ENCODE measurements around the gene NAGPA. TPM values are rescaled to one million over a fixed set of nuclear protein-coding genes. Genes with fewer than 3 reads are reported as not detected.

NAGPA gene
- total RNA-seq, 1 donor, result 29.6 TPM

DNA sequence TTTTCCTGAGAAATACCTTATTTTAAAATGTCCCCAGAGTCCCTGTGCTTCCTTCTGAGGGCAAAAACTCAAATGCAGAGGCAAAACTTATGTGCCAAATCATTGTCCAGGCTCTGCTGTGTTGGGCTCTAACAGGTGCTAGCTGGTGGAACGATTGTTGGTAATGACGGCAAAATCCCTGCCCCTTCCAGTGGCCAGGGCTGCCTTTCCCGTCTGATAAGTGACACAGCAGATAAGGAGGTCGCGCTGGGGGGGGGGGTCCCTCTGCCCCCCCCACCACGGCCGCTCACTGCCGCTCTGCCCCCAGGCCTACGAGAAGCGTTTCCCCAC is 46.5 kb downstream of the NAGPA start:
- Histone ChIP-seq H3K4me3 (ENCODE audit: low read length) (no peak overlapping the region), H3K9me3 (ENCODE audit: low read depth, low read length) (no peaks in the 10 kb centered on the region), H3K27me3 (ENCODE audit: insufficient read depth, low read length) (peaks cover 42% of the 10 kb centered on the region), H3K4me1 (ENCODE audit: insufficient read depth, low read length) (no peaks in the 10 kb centered on the region)

DNA sequence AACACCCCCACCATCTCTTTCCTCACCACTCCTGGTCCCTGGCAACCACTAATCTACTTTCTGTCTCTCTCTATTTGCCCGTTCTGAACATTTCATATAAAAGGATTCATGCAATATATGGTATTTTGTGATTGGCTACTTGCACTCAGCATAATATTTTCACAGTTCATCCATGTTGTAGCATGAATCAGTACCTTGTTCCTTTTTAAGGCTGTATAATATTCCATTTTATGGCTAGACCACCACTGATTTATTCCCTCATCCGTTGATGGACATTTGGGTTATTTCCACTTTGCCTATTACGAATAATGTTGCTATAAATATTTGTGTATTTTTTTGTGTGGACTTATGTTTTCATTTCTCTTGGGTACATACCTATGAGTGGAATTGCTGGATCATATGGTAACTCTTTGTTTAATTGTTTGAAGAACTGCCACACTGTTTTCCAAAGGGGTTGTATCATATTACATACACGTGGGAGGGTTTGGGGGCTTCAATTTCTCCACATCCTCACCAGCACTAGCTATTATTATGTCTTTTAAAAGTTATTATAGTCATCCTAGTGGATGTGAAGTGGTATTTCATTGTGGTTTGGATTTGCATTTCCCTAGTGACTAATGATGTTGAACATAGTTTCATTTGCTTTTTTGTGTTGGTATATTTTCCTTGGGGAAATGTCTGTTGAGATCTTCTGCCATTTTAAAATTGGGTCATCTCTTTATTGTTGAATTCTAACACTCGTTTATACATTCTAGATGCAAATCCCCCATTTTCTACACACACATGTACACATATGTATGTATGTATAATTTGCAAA is 49.4 kb downstream of the NAGPA start:
- no peaks in the 10 kb centered on the region for H3K4me1 ChIP-seq (ENCODE audit: insufficient read depth, low read length)
- H3K4me3 ChIP-seq (ENCODE audit: low read length), result no peak overlapping the region
- peaks cover 32% of the 10 kb centered on the region for H3K27me3 ChIP-seq (ENCODE audit: insufficient read depth, low read length)
- H3K9me3 ChIP-seq (ENCODE audit: low read depth, low read length), result no peaks in the 10 kb centered on the region

DNA sequence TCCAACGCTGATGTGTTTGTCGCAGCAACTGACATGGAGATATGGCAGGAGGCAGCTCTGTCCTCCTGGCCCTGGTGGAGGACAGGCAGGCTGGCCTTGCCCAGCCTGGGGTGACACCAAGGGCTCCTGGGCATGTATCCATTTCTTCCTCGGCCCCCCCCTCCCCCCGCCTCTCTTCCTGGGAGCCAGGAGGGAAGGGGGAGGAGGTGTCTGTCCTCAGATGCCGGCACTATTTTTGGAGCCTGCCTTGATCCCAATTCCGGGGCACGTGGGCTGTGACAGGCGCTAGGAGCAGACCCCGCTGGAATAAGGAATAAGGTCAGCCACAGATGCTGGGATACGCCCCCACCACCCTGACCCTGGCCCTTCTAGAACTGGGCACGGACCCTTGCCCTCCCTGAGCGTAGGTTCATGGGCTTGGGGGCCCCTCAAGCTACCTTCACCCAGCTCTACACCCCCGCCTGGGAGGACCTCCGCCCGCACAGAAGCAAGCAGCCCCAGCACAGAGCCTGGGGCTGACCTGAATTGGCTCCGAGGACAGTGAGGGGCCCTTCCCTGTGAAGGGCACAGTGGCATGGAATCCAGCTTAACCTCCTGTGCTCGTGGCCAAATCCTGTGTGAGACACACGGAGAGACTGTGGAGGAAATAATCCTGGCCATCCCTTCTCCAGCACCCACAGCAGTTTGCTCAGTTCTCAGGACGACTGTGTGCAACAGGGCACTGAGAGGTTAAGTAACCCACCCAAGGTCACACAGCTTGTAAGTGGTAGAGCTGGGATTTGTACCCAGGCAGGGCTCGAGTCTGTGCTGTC is 51.5 kb downstream of the NAGPA start:
- Histone ChIP-seq H3K9me3 (ENCODE audit: low read depth, low read length) (no peaks in the 10 kb centered on the region), H3K4me3 (ENCODE audit: low read length) (no peak overlapping the region), H3K27me3 (ENCODE audit: insufficient read depth, low read length) (peaks cover 16% of the 10 kb centered on the region)

DNA sequence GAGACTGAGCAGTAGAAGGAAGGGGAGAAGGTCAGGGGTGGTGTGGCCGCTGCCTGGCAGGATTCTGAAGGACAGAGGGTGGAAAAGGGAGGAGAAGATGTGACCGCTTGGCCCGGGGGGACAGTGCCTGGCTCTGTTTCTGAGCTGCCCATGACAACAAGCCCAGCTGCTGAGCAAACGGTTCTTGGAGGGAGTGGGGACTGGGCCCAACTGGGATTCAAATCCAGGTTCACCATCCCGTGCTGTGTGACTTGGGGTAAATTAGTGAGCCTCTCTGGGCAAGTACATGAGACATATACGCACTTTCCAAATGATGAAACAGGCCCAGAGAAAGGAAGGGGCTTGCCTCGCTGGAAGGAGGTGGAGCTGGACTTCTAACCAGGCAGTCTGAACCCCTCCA is 52.3 kb downstream of the NAGPA start:
- H3K4me1 ChIP-seq (ENCODE audit: insufficient read depth, low read length), result no peaks in the 10 kb centered on the region
- peaks cover 9% of the 10 kb centered on the region for H3K27me3 ChIP-seq (ENCODE audit: insufficient read depth, low read length)
- no peaks in the 10 kb centered on the region for H3K9me3 ChIP-seq (ENCODE audit: low read depth, low read length)
- H3K4me3 ChIP-seq (ENCODE audit: low read length), result no peak overlapping the region

More for the DNA sequence above, 51.5 kb downstream of the NAGPA start:
- no peaks in the 10 kb centered on the region for H3K4me1 ChIP-seq (ENCODE audit: insufficient read depth, low read length)

DNA sequence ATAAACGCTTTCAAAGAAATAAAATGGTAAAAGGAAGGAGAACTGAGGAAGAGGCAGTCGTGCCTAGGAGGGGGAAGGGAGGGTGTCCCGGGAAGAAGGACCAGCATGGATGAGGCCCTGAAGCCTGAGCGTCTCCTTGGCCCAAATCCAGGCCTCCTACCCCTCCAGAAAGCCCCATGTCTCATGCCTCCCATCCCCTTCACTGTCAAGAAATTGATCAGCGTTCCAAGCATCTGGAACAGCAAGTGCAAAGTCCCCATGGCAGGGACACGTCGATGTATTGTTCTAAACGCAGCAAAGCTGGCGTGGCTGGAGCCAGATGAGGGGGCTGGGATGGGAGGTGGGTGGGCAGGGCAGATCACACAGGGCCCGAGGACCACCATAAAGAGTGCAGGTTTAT is 53.0 kb downstream of the NAGPA start:
- Histone ChIP-seq H3K9me3 (ENCODE audit: low read depth, low read length) (no peaks in the 10 kb centered on the region), H3K4me3 (ENCODE audit: low read length) (no peak overlapping the region), H3K4me1 (ENCODE audit: insufficient read depth, low read length) (peaks cover 3% of the 10 kb centered on the region), H3K27me3 (ENCODE audit: insufficient read depth, low read length) (peaks cover 2% of the 10 kb centered on the region)

DNA sequence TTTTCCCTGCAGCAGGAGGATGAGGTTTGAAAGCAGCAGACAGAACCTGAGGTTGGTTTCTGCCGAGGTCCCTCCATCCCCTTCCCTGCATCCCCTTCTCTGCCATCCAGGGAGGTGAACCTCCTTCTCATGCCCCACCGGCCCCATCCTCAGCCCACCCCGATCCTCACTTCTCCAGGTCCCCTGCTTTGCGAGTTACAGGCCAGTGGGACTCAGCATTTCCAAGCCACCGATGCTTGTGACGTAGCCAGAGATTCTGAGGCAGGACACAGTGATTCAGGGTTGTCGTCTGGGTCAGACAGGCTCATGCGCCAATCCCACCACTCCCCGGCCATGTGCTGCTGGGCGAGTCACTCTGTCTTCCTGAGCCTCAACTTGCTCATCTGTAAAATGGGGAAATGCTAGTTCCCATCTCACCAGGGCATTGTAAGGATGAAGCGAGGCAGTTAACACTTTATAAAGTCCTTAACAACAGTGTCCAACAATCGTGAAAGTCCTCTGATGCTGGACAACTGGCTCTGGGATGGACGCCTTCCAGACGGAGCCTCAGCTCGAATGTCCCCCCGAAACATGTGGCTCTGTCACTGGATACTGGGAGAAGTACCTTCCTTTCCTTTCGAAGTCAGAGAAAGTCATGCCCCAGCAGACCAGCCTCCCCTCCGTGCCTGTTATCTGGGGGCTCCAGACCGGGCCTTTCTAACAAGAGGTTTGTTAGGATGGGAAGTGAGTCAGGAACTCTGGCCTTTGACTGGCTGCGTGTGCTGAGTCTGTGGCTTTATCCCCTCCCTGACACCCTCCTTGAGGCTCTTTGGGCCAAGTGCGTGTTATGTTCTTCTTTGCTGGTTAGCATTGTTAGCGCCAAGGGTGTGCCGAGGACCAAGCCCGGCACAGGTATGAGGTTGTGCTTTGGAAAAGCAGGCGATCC is 53.7 kb downstream of the NAGPA start:
- Histone ChIP-seq H3K9me3 (ENCODE audit: low read depth, low read length) (no peaks in the 10 kb centered on the region), H3K4me3 (ENCODE audit: low read length) (no peak overlapping the region), H3K27me3 (ENCODE audit: insufficient read depth, low read length) (no peaks in the 10 kb centered on the region), H3K4me1 (ENCODE audit: insufficient read depth, low read length) (peaks cover 4% of the 10 kb centered on the region)

DNA sequence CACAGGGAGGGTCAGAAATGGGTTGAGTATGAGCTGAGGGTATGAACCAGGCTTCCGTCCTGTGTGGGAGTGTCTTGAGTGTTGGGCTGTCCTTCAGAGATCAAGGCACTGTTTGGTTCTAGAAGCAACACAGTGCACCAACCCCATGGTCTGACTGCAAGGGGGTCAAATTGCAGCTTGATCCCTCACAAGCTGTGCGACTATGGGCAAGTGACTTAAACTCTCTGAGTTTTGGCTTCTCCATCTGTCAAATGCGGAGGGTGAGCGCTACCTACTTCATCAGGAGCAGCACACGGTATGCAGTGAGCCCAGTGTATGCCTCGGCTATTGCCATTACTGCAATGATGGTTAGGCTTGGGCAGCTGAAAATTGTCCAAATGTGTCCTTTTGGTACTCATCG is 54.6 kb downstream of the NAGPA start:
- Histone ChIP-seq H3K27me3 (ENCODE audit: insufficient read depth, low read length) (no peaks in the 10 kb centered on the region), H3K4me1 (ENCODE audit: insufficient read depth, low read length) (peaks cover 4% of the 10 kb centered on the region), H3K9me3 (ENCODE audit: low read depth, low read length) (no peaks in the 10 kb centered on the region), H3K4me3 (ENCODE audit: low read length) (no peak overlapping the region)

DNA sequence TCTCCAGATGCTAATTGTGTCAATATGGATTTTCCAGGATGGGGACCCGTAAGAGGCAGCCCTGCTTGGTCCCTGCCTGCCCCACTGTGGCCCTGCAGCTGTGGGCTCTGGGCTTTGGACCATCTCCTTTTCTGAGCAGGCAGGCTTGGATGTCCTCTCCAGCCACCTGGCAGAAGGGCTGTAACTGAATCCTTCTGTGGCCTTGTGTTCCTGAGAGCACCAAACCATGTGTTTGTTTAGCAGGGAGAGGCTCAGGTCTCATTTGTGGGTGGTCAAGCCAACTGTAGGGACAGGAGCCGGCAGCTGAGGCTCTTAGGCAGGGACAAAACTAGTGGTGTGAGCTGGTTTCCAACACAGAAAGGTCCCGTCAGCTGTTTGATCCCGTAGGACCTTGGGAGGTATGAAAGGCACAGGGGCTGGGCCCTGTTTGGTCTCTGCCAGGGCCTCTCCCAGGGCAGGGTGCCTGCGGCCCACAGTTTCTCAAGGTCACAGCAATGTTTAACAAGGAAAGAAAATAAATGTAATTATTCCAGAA is 57.1 kb downstream of the NAGPA start:
- H3K4me1 ChIP-seq (ENCODE audit: insufficient read depth, low read length), result peaks cover 4% of the 10 kb centered on the region
- H3K27me3 ChIP-seq (ENCODE audit: insufficient read depth, low read length), result no peaks in the 10 kb centered on the region
- H3K9me3 ChIP-seq (ENCODE audit: low read depth, low read length), result no peaks in the 10 kb centered on the region
- no peak overlapping the region for H3K4me3 ChIP-seq (ENCODE audit: low read length)

DNA sequence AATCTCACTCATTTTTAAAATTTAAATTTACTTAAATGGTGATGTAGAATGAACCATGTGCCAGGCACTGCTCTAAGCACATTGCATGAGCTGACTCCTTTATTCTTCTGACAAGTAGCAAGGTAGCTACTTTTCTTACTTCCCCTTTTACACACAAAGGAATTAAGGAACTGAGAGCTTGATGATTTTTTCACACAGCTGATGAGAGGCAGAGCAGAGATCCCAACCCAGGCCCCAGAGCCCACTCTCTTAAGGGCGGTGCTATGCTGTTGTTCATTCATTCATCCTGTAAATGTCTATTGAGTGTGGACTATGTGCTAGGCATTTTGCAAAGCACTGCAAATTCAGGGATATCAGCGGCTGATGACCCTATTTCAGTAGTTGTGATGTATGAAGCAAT is 57.7 kb downstream of the NAGPA start:
- Histone ChIP-seq H3K9me3 (ENCODE audit: low read depth, low read length) (no peaks in the 10 kb centered on the region), H3K4me1 (ENCODE audit: insufficient read depth, low read length) (peaks cover 4% of the 10 kb centered on the region), H3K4me3 (ENCODE audit: low read length) (no peak overlapping the region), H3K27me3 (ENCODE audit: insufficient read depth, low read length) (no peaks in the 10 kb centered on the region)

Other genes with a start within 250 kb of the NAGPA start
- not detected for gene SEPTIN12, start 245.6 kb downstream of the NAGPA start, total RNA-seq
- not detected for gene SMIM22, start 238.6 kb downstream of the NAGPA start, total RNA-seq
- 19.3 TPM for gene ROGDI, start 231.3 kb downstream of the NAGPA start, total RNA-seq
- gene GLYR1, start 186.6 kb downstream of the NAGPA start, total RNA-seq, result 49.7 TPM
- gene UBN1, start 186.5 kb downstream of the NAGPA start, total RNA-seq, result 47.1 TPM
- not detected for gene PPL, start 96.8 kb downstream of the NAGPA start, total RNA-seq
- gene SEC14L5, start 75.6 kb downstream of the NAGPA start, total RNA-seq, result 1.6 TPM
- gene C16orf89, start 32.0 kb upstream of the NAGPA start, total RNA-seq, result not detected
- gene ALG1, start 37.9 kb upstream of the NAGPA start, total RNA-seq, result 5.0 TPM
- gene EEF2KMT, start 63.9 kb upstream of the NAGPA start, total RNA-seq, result 1.8 TPM